ENCODE results near the gene YIPF7.

YIPF7 gene

DNA sequence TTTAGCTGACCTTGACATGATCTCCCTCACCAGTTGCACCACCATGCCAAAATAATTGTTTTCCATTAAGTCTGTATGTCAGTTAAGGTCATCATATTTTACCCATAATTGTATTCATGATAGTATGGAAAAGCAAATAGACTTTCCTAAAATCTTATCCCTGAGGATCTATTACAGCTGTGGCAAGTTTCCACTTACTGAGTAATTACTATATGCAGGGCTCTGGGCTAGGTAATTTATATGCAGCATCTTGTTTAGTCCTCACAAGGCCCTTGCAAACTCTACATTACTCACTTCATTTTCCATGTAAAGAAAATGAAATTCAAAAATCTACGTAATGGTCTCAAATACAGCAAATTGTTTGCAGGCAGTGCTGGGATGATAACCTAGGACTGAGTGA lies 34.8 kb downstream of the YIPF7 start:
- DNase-seq (ENCODE audit: low read depth), result no peak

DNA sequence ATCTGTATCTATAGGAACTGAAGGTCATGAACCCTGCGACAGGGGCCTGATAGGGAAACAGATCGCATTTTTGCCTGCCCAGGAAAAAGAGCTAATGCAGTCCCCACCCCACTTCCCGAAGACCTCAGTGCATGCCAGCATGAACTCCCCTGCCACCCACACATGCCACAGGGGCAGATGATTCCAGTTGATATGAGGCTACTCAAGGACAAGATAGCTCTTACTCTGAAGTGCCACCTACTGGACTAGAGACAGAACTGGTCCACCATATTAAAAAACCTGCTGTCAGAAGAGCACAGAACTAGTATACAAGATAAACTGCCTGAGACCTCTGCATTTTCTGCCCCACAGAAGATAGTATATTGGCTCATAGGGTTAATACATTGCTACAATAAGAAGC lies 68.0 kb downstream of the YIPF7 start:
- DNase-seq (ENCODE audit: low read depth), result no peak

DNA sequence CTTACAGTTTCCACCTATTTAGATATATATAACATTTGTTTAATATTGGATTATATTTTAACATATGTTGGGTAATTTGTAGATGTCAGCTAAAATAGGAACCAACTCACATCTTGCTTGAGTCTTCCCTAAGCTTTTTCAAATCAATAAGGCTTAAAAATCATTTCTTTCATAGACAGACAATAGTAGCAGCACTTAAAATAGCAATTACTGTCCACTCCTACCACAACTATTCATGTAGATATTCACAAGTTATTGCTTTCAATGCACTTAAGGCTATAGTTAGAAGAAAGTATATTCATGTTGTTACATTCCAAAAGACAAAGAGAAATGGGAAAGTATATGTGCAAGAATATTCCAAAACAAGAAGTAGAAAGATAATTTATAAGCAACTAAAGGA lies 71.2 kb downstream of the YIPF7 start:
- no peak for DNase-seq (ENCODE audit: low read depth)

DNA sequence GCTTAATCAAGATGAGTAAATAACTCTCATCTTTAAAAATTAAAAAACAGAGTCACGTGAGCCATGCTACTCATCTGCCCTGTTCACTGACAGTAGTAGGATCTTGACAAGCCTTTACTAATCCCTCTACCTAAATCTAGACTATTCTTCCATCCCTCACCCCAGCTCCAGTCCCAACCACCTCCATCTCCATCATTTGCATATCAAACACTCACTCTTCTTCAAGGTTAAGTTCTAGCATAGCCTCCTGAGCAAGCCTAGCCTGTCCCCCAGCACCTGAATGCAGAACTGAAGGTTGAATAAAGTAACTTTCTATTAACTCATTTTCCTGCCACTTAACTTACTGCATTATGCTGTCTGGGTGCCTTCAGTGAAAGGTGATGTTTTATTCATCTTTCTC lies 72.5 kb downstream of the YIPF7 start:
- no peak for DNase-seq (ENCODE audit: low read depth)

Data from activated T-cell treated with anti-CD3 and anti-CD28 coated beads for 48 hours (primary cell).